HL-60 (cell line): ENCODE measurements around the gene ESPNL.

Experiments
- DNase-seq, 2 experiments: peaks; one replicate each; pipeline ENCODE4 v3.0.0-alpha.2; 2010 to 2020; ENCODE audit warnings: low read depth in 1 of 2, low spot score in 1 of 2
- H3K27ac ChIP-seq: fragments of 250-450 bp; sonication (Bioruptor Pico); replicated peaks from 2 replicates; pipeline ENCODE4 v1.5.1; 2020; ENCODE audit warnings: mild to moderate bottlenecking, moderate library complexity
- H3K27me3 ChIP-seq: fragments of 250-450 bp; sonication (Bioruptor Pico); 2 replicates; pipeline ENCODE4 v1.5.1; 2021; ENCODE audit warnings: mild to moderate bottlenecking, moderate library complexity; ENCODE audit not compliant: insufficient read depth, poor library complexity, severe bottlenecking
- H3K4me3 ChIP-seq: replicated peaks from 2 replicates; pipeline ENCODE4 v1.5.1; 2011; ENCODE audit warnings: mild to moderate bottlenecking, control low read depth, low read length; ENCODE audit not compliant: insufficient read depth
- GABPA ChIP-seq: IDR thresholded peaks from 2 replicates; pipeline ENCODE4 v1.6.1; 2012; ENCODE audit warnings: low read depth
- POLR2AphosphoS5 ChIP-seq: IDR thresholded peaks from 2 replicates; pipeline ENCODE4 v1.6.1; 2012; ENCODE audit warnings: low read depth
- SPI1 ChIP-seq: IDR thresholded peaks from 2 replicates; pipeline ENCODE4 v1.6.1; 2012; ENCODE audit warnings: low read depth, mild to moderate bottlenecking, borderline replicate concordance
- TF ChIP-seq, protein P1 (sequence below): IDR thresholded peaks from 2 replicates; pipeline ENCODE4 v1.6.1; 2012; ENCODE audit warnings: low read depth; ENCODE audit not compliant: insufficient replicate concordance
- TF ChIP-seq, protein P2 (sequence below): IDR thresholded peaks from one replicate; pipeline ENCODE4 v1.5.1; 2011; ENCODE audit warnings: low read length, control low read depth, inconsistent platforms; ENCODE audit not compliant: insufficient read depth

The ESPNL gene

DNA sequence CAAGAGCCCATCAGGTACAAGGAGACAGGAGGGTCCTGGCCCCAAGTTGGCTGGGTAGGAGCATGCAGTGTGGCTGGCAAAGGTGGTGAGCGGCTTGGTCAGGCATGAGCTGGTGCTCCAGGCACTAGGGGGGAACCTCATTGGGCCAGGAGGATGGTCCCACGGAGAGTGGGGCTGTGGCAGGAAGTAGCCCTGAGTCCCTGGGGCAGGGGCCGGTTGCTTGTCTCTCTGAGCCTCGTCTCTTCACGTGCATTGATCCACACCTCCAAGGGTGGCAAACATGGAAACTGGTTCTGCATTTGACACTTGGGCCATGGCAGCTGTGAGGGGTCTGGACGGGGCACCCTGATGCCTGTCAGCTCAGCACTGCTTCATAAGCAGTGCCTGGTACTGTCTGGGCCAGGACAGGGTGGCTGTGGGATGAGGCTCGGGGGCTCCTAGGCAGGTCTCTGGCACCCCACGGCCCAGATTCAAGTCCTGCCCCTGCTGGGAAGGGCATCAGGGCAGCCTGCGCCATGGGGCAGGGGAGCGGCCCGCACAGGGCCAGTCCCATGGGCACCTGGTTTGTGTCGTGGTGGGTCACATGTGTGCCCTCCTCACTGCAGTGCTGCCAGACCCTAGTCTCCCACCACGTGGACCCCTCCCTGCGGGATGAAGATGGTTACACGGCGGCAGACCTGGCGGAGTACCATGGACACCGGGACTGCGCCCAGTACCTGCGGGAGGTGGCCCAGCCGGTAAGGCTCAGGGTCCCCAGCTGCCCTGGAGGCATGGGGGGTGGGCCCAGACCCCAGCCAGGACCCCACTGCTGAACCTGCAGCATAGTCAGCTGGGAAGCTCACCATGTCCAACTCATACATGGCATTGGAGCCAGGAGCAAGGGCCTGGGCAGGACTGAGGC lies 16.4 kb downstream of the ESPNL start:
- H3K4me3 ChIP-seq: no peak overlapping the region
- H3K27ac ChIP-seq: no peak overlapping the region

DNA sequence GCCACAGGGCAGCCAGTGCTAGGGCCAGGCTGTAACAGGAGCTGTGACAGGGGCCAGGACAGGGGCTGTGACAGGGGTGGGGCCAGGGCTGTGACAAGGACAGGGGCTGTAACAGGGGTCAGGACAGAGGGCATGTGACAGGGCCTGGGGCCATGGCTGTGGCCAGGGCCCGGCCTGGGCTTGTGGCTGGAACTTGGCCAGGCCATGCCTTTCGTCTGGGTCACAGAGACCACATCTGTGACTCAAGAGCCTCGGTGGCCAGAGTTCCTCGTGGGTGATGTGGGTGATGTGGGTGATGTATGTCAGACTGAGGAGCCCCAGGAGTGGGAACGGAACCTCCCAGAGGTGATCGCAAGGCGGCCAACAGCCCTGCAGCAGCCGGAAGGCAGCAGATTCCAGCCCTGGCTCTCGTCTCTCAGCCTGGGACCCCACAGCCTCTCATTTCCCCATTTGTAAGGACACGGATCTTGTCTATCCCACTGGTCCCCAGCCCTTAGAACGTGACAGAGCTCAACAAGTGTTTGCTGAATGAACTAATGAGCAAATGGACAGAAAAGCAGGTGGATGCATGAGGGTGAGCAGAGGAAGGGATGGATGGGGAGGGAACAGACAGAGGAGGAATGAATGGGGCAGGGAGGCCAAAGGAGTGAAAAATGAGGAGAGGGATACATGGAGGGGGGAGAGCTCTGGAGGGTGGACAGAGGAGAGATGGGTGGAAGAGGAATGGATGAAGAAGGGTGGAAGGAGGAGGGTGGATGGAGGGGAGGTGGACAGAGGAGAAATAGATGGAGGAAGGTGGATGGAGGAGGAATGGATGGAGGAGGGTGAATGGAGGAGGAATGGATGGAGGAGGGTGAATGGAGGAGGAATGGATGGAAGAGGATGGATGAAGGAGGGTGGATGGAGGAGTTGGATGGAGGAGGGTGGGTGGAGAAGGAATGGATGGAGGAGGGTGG lies 17.3 kb downstream of the ESPNL start:
- TF ChIP-seq GABPA (no peak), SPI1 (no peak), POLR2AphosphoS5 (no peak)
- TF ChIP-seq, protein P1, sequence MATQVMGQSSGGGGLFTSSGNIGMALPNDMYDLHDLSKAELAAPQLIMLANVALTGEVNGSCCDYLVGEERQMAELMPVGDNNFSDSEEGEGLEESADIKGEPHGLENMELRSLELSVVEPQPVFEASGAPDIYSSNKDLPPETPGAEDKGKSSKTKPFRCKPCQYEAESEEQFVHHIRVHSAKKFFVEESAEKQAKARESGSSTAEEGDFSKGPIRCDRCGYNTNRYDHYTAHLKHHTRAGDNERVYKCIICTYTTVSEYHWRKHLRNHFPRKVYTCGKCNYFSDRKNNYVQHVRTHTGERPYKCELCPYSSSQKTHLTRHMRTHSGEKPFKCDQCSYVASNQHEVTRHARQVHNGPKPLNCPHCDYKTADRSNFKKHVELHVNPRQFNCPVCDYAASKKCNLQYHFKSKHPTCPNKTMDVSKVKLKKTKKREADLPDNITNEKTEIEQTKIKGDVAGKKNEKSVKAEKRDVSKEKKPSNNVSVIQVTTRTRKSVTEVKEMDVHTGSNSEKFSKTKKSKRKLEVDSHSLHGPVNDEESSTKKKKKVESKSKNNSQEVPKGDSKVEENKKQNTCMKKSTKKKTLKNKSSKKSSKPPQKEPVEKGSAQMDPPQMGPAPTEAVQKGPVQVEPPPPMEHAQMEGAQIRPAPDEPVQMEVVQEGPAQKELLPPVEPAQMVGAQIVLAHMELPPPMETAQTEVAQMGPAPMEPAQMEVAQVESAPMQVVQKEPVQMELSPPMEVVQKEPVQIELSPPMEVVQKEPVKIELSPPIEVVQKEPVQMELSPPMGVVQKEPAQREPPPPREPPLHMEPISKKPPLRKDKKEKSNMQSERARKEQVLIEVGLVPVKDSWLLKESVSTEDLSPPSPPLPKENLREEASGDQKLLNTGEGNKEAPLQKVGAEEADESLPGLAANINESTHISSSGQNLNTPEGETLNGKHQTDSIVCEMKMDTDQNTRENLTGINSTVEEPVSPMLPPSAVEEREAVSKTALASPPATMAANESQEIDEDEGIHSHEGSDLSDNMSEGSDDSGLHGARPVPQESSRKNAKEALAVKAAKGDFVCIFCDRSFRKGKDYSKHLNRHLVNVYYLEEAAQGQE: no peak
- TF ChIP-seq, protein P2, sequence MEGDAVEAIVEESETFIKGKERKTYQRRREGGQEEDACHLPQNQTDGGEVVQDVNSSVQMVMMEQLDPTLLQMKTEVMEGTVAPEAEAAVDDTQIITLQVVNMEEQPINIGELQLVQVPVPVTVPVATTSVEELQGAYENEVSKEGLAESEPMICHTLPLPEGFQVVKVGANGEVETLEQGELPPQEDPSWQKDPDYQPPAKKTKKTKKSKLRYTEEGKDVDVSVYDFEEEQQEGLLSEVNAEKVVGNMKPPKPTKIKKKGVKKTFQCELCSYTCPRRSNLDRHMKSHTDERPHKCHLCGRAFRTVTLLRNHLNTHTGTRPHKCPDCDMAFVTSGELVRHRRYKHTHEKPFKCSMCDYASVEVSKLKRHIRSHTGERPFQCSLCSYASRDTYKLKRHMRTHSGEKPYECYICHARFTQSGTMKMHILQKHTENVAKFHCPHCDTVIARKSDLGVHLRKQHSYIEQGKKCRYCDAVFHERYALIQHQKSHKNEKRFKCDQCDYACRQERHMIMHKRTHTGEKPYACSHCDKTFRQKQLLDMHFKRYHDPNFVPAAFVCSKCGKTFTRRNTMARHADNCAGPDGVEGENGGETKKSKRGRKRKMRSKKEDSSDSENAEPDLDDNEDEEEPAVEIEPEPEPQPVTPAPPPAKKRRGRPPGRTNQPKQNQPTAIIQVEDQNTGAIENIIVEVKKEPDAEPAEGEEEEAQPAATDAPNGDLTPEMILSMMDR: no peak
- Histone ChIP-seq H3K27ac (no peak overlapping the region), H3K27me3 (no peaks in the 10 kb centered on the region), H3K4me3 (no peak overlapping the region)
- DNase-seq: no peak

More for the DNA sequence above, 16.4 kb downstream of the ESPNL start:
- H3K27me3 ChIP-seq: no peaks in the 10 kb centered on the region
- TF ChIP-seq, protein P1: no peak
- TF ChIP-seq GABPA: no peak
- TF ChIP-seq POLR2AphosphoS5: no peak
- no peak for TF ChIP-seq SPI1
- TF ChIP-seq, protein P2: no peak
- DNase-seq: no peak

DNA sequence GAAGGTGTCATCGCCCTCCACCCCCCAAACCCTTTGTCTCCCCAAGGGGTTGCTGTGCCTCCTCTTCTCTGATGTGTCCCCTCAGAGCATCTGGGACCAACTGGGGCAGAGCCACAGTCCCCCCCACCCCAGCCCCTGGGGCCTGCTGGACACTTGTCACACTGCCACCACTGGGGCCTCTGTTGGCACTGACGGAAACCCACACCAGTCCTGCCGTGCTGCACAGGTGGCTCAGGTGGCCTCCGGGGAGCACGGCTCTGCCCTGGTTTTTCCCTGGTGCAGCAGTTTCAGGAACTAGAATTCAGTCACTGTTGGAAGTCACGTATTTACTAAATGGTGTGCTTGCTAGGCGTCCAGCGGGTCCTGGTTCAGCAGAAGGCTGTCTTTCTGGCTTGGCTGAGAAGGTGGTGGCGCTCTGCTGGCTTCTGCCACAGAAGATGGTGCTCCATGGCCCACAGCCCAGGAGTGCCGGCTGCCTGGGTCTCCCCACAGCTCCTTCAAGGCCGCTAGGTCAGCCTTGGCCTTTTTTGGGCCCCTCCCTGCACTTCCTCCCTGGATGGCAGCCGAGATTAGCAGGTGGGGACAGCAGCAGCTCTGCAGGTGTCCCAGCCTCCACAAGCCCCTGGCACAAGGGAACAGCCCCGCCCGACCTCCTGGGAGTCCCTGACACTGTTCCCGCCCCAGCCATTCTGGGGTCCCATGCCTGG lies 19.8 kb downstream of the ESPNL start:
- no peaks in the 10 kb centered on the region for H3K27me3 ChIP-seq
- DNase-seq: no peak
- TF ChIP-seq, protein P2: no peak
- TF ChIP-seq POLR2AphosphoS5 (no peak), GABPA (no peak), SPI1 (no peak)
- TF ChIP-seq, protein P1: no peak
- no peak overlapping the region for H3K27ac ChIP-seq
- H3K4me3 ChIP-seq: no peak overlapping the region
